IMR-90 (cell line): ENCODE measurements around the gene DOCK4. TPM values are rescaled to one million over a fixed set of nuclear protein-coding genes. Genes with fewer than 3 reads are reported as not detected.
"Not testable (repeated sequence)": the region's sequence is repeated elsewhere in the genome, so short reads cannot be mapped to it uniquely, and the experiment has no call there.

Experiments
- ATAC-seq: fragments of 200-7000 bp; cut with Tn5 transposase; 2 replicates; pipeline ENCODE4 v1.9.1; 2020; ENCODE audit warnings: low read depth, mild to moderate bottlenecking, moderate library complexity
- BruUV-seq: library from RNA; stranded (reverse); fragments of 400-500 nt; replicated peaks from 2 replicates; lab custom pipeline; 2021; lab: Mats Ljungman, UMichigan
- CTCF ChIA-PET: fragments of 300-600 bp; formaldehyde crosslinking; extraction: SDS; loops from one replicate; lab custom pipeline; 2021; ENCODE audit warnings: antibody characterized with exemption; lab: Yijun Ruan, JAX
- POLR2A ChIA-PET: fragments of 300-600 bp; sonication (Branson Sonifier 250); formaldehyde crosslinking; loops from one replicate; lab custom pipeline; 2022; ENCODE audit warnings: antibody characterized with exemption; ENCODE audit not compliant: unreplicated experiment; lab: Charles Lee
- DNase-seq: peaks from one replicate; pipeline ENCODE4 v3.0.0; 2013
- H2AFZ ChIP-seq: replicated peaks from 2 replicates; pipeline ENCODE3; 2013; ENCODE audit warnings: low read length, mild to moderate bottlenecking; ENCODE audit not compliant: poor library complexity
- H2AK5ac ChIP-seq: 2 replicates; pipeline ENCODE4 v1.6.1; 2013; ENCODE audit warnings: low read depth, low read length, inconsistent platforms
- H2AK9ac ChIP-seq: replicated peaks from 2 replicates; pipeline ENCODE3; 2013; ENCODE audit warnings: mild to moderate bottlenecking, low read depth, low read length, moderate library complexity; ENCODE audit not compliant: poor library complexity
- H2BK120ac ChIP-seq: 2 replicates; pipeline ENCODE4 v1.6.1; 2013; ENCODE audit warnings: low read depth, low read length, inconsistent platforms
- H2BK15ac ChIP-seq: 3 replicates; pipeline ENCODE4 v1.6.1; 2013; ENCODE audit warnings: low read depth, low read length, inconsistent platforms
- H2BK20ac ChIP-seq: 2 replicates; pipeline ENCODE4 v1.6.1; 2013; ENCODE audit warnings: low read depth, mild to moderate bottlenecking, inconsistent platforms, low read length, moderate library complexity
- H2BK5ac ChIP-seq: 2 replicates; pipeline ENCODE4 v1.6.1; 2013; ENCODE audit warnings: mild to moderate bottlenecking, low read depth, low read length, inconsistent platforms; ENCODE audit not compliant: poor library complexity, severe bottlenecking
- H3K14ac ChIP-seq: replicated peaks from 2 replicates; pipeline ENCODE4 v1.6.1; 2013; ENCODE audit warnings: low read depth, low read length, inconsistent platforms
- H3K18ac ChIP-seq: 2 replicates; pipeline ENCODE4 v1.6.1; 2013; ENCODE audit warnings: low read depth, low read length, control low read depth
- H3K23ac ChIP-seq: 2 replicates; pipeline ENCODE4 v1.6.1; 2013; ENCODE audit warnings: low read depth, low read length, inconsistent platforms
- H3K27ac ChIP-seq: 2 replicates; pipeline ENCODE4 v1.5.1; 2013; ENCODE audit warnings: mild to moderate bottlenecking, control low read depth, low read length; ENCODE audit not compliant: insufficient read depth
- H3K27me3 ChIP-seq: 2 replicates; pipeline ENCODE4 v1.6.1; 2013; ENCODE audit warnings: low read length; ENCODE audit not compliant: control insufficient read depth, insufficient read depth
- H3K36me3 ChIP-seq: 2 replicates; pipeline ENCODE4 v1.6.1; 2013; ENCODE audit warnings: low read length, mixed read lengths; ENCODE audit not compliant: control insufficient read depth, insufficient read depth
- H3K4ac ChIP-seq: 2 replicates; pipeline ENCODE4 v1.6.1; 2013; ENCODE audit warnings: low read depth, low read length, inconsistent platforms
- H3K4me1 ChIP-seq: 2 replicates; pipeline ENCODE4 v1.6.1; 2013; ENCODE audit warnings: low read length, mixed read lengths; ENCODE audit not compliant: control insufficient read depth, insufficient read depth
- H3K4me2 ChIP-seq: 2 replicates; pipeline ENCODE4 v1.6.1; 2013; ENCODE audit warnings: low read depth, mild to moderate bottlenecking, control low read depth, low read length, moderate library complexity
- H3K4me3 ChIP-seq: 2 replicates; pipeline ENCODE4 v1.5.1; 2013; ENCODE audit warnings: low read depth, mild to moderate bottlenecking, control low read depth, low read length, moderate library complexity; ENCODE audit not compliant: insufficient read depth
- H3K56ac ChIP-seq: 2 replicates; pipeline ENCODE4 v1.6.1; 2013; ENCODE audit warnings: low read length, inconsistent platforms; ENCODE audit not compliant: insufficient read depth; ENCODE audit errors: extremely low read depth
- H3K79me1 ChIP-seq, 2 experiments: 2 replicates each; pipeline ENCODE4 v1.6.1; 2013; ENCODE audit warnings: low read length in 2 of 2, inconsistent platforms in 1 of 2, low read depth in 1 of 2
- H3K9ac ChIP-seq: 2 replicates; pipeline ENCODE4 v1.6.1; 2013; ENCODE audit warnings: low read depth, low read length, control low read depth
- H3K9me1 ChIP-seq: 2 replicates; pipeline ENCODE4 v1.6.1; 2013; ENCODE audit warnings: low read length, inconsistent platforms; ENCODE audit not compliant: insufficient read depth
- H3K9me3 ChIP-seq: 2 replicates; pipeline ENCODE4 v1.6.1; 2013; ENCODE audit warnings: low read length; ENCODE audit not compliant: control insufficient read depth, insufficient read depth
- H4K20me1 ChIP-seq: 2 replicates; pipeline ENCODE4 v1.6.1; 2013; ENCODE audit warnings: low read length, inconsistent platforms; ENCODE audit not compliant: insufficient read depth
- H4K5ac ChIP-seq: 2 replicates; pipeline ENCODE4 v1.6.1; 2013; ENCODE audit warnings: mild to moderate bottlenecking, low read depth, low read length, control low read depth
- H4K8ac ChIP-seq, 2 experiments: 2 replicates each; pipeline ENCODE4 v1.6.1; 2013; ENCODE audit warnings: low read depth in 2 of 2, low read length in 2 of 2, control low read depth in 1 of 2, inconsistent platforms in 1 of 2
- H4K91ac ChIP-seq: 2 replicates; pipeline ENCODE4 v1.6.1; 2013; ENCODE audit warnings: low read depth, low read length, inconsistent platforms; ENCODE audit not compliant: insufficient read depth
- CHD1 ChIP-seq: IDR thresholded peaks from 2 replicates; pipeline ENCODE4 v1.6.1; 2012; ENCODE audit warnings: low read depth, low read length, improper control_type of control experiment
- WGBS, 2 experiments: methylation state at CpG; one replicate each; pipeline versions ENCODE4 v1.1.5 to v1.1.7; 2013; ENCODE audit warnings: missing lambda C conversion rate in 2 of 2; ENCODE audit not compliant: insufficient read length in 1 of 2; ENCODE audit errors: extremely low coverage in 2 of 2; 5-methylcytosine and 5-hydroxymethylcytosine counted together
- dilution Hi-C: fragments of 300-500 bp; cut with HindIII; formaldehyde crosslinking; loops from one replicate; pipeline ENCODE4 v1.14.3; 2018; ENCODE audit warnings: low sequenced_read_pairs; ENCODE audit not compliant: unreplicated experiment
- in situ Hi-C: fragments of 300-500 bp; cut with MboI; formaldehyde crosslinking; loops from 3 replicates; pipeline ENCODE4 v1.14.3; 2019; ENCODE audit warnings: low sequenced_read_pairs, inconsistent platforms, mixed read lengths
- intact Hi-C: fragments of 100-400 bp; cut with micrococcal nuclease; formaldehyde crosslinking; loops from 2 replicates; pipeline ENCODE4 v1.10.0; 2022
- polyA plus RNA-seq, 3 experiments: library from polyadenylated mRNA; depleted of rRNA; stranded (reverse); fragments of >200 nt; gene quantifications; 2 replicates each; pipeline ENCODE4 v1.2.3, GENCODE V29; 2012; ENCODE audit warnings: low replicate concordance in 1 of 3
- total RNA-seq: library from RNA; depleted of rRNA; stranded (reverse); fragments of >200 nt; gene quantifications from 2 replicates; pipeline ENCODE4 v1.2.3, GENCODE V29; 2012

Gene DOCK4
- total and polyA plus RNA-seq, 2 of the 4 experiments (the other 2 are of a cell fraction), result 4.4 to 12.2 TPM

GRCh38 chr7:111918461-111918860 is 287.7 kb downstream of the DOCK4 start:
- BruUV-seq, result no TSS peak
- Histone ChIP-seq H2BK15ac (no peak overlapping the region), H3K79me1 (no peaks in the 10 kb centered on the region), H3K36me3 (peaks cover 4% of the 10 kb centered on the region; the same call in 1 of the 2 replicates), H3K9me3 (no peaks in the 10 kb centered on the region), H3K4ac (no peak overlapping the region), H4K20me1 (no peaks in the 10 kb centered on the region), H4K5ac (no peak overlapping the region), H3K23ac (no peak overlapping the region), H3K27me3 (no peaks in the 10 kb centered on the region; the same call in 1 of the 2 replicates), H4K91ac (no peak overlapping the region), H4K8ac (no peak overlapping the region), H3K18ac (no peak overlapping the region), H3K9me1 (no peaks in the 10 kb centered on the region; the same call in 1 of the 2 replicates), H2BK20ac (no peak overlapping the region), H2BK5ac (no peak overlapping the region), H2AK5ac (peak overlapping the region; percentile 33; the same call in 1 of the 2 replicates), H3K9ac (no peak overlapping the region), H3K27ac (no peak overlapping the region), H3K56ac (no peak overlapping the region), H3K14ac (no peak overlapping the region), H3K4me2 (no peak overlapping the region), H2AFZ (no peak overlapping the region), H2AK9ac (no peak overlapping the region), H3K4me3 (no peak overlapping the region), H3K4me1 (no peaks in the 10 kb centered on the region; the same call in 1 of the 2 replicates), H2BK120ac (no peak overlapping the region)
- intact Hi-C loops, result no loop called here
- ChIA-PET POLR2A (no interaction called here), CTCF (no interaction called here)
- DNase-seq (no peak), ATAC-seq (no peak)
- in situ Hi-C loops, result no loop called here
- dilution Hi-C loops, result no loop called here
- 80% methylated on average over 1 of the region's 4 CpGs; no CpG with 5 or more reads in 1 of the 2 experiments for WGBS, 2 experiments
- no peak for TF ChIP-seq CHD1

- H3K23ac ChIP-seq, H3K9me1 ChIP-seq, H3K56ac ChIP-seq, in situ Hi-C loops, H2BK20ac ChIP-seq, ATAC-seq, DNase-seq, H4K20me1 ChIP-seq, POLR2A ChIA-PET, H3K27ac ChIP-seq, H2AFZ ChIP-seq, H3K4me1 ChIP-seq, H3K27me3 ChIP-seq, H3K36me3 ChIP-seq, H4K91ac ChIP-seq, H2AK9ac ChIP-seq, H3K18ac ChIP-seq, H3K4me2 ChIP-seq, H3K4ac ChIP-seq, dilution Hi-C loops, H2BK5ac ChIP-seq, BruUV-seq, H3K4me3 ChIP-seq, H3K9me3 ChIP-seq, H2BK120ac ChIP-seq, intact Hi-C loops, H2AK5ac ChIP-seq, H3K9ac ChIP-seq, H4K5ac ChIP-seq, H2BK15ac ChIP-seq, H4K8ac ChIP-seq, H3K14ac ChIP-seq, H3K79me1 ChIP-seq: not testable (repeated sequence)
- WGBS, 2 experiments, result 80% methylated on average over 1 of the region's 11 CpGs; no CpG with 5 or more reads in 1 of the 2 experiments
- CTCF ChIA-PET, result interaction anchor here (0.6 kb wide), 1 partner anchor 21 kb away, joined by 6 read pairs; no protein-coding TSS in a partner anchor
Measured at GRCh38 chr7:111917404-111917803, 288.8 kb downstream of the DOCK4 start.
